ENCODE measurements around the gene MEGF6. TPM values are rescaled to one million over a fixed set of nuclear protein-coding genes. Genes with fewer than 3 reads are reported as not detected.

Gene MEGF6
- total RNA-seq, 2 donors from 2014 or later = 67.3 to 82.5 TPM

- H3K4me3 ChIP-seq = no peak overlapping the region
- no peaks in the 10 kb centered on the region for H3K36me3 ChIP-seq
- H3K27ac ChIP-seq = no peak overlapping the region
- intact Hi-C loops (cut with DNase I) = no loop called here
- TF ChIP-seq CTCF (IDR thresholded peaks at IDR 0.05) (no peak), POLR2AphosphoS5 (IDR thresholded peaks at IDR 0.05) (no peak), POLR2A (IDR thresholded peaks at IDR 0.05) (no peak)
- no peaks in the 10 kb centered on the region for H3K4me1 ChIP-seq (replicated peaks)
- no peaks in the 10 kb centered on the region for H3K27me3 ChIP-seq (replicated peaks; ENCODE audit: insufficient read depth)
- 90% methylated on average over 31 of the region's 33 CpGs for WGBS
- H3K9me3 ChIP-seq = no peaks in the 10 kb centered on the region
- no peak for DNase-seq (ENCODE audit: low spot score)
Measured at GRCh38 chr1:3590951-3591865, 20.1 kb downstream of the MEGF6 start.

- Histone ChIP-seq H3K4me3 (no peak overlapping the region), H3K27me3 (replicated peaks; ENCODE audit: insufficient read depth) (no peaks in the 10 kb centered on the region), H3K27ac (no peak overlapping the region), H3K9me3 (no peaks in the 10 kb centered on the region), H3K4me1 (replicated peaks) (no peaks in the 10 kb centered on the region), H3K36me3 (no peaks in the 10 kb centered on the region)
- DNase-seq (ENCODE audit: low spot score) = no peak
- WGBS = 89% methylated on average over 26 of the region's 27 CpGs
- intact Hi-C loops (cut with DNase I) = no loop called here
- TF ChIP-seq POLR2AphosphoS5 (IDR thresholded peaks at IDR 0.05) (no peak), CTCF (IDR thresholded peaks at IDR 0.05) (no peak)
Measured at GRCh38 chr1:3590139-3590763, 21.1 kb downstream of the MEGF6 start.

GRCh38 chr1:3588395-3588794 lies 22.9 kb downstream of the MEGF6 start:
- Histone ChIP-seq H3K27me3 (replicated peaks; ENCODE audit: insufficient read depth) (no peaks in the 10 kb centered on the region), H3K36me3 (no peaks in the 10 kb centered on the region), H3K27ac (no peak overlapping the region), H3K4me1 (replicated peaks) (no peaks in the 10 kb centered on the region), H3K4me3 (no peak overlapping the region), H3K9me3 (no peaks in the 10 kb centered on the region)
- 89% methylated on average over 5 of the region's 5 CpGs for WGBS
- TF ChIP-seq POLR2AphosphoS5 (IDR thresholded peaks at IDR 0.05) (no peak), POLR2A (IDR thresholded peaks at IDR 0.05) (no peak), CTCF (IDR thresholded peaks at IDR 0.05) (no peak)
- intact Hi-C loops (cut with DNase I) = no loop called here
- no peak for DNase-seq (ENCODE audit: low spot score)

GRCh38 chr1:3586986-3587759 lies 24.1 kb downstream of the MEGF6 start:
- H3K4me1 ChIP-seq (replicated peaks) = no peaks in the 10 kb centered on the region
- no peak for DNase-seq (ENCODE audit: low spot score)

More at GRCh38 chr1:3586986-3587759, 24.1 kb downstream of the MEGF6 start:
- H3K36me3 ChIP-seq = no peaks in the 10 kb centered on the region
- no peak overlapping the region for H3K27ac ChIP-seq
- WGBS = 66% methylated on average over 24 of the region's 24 CpGs
- H3K4me3 ChIP-seq = no peak overlapping the region
- no peaks in the 10 kb centered on the region for H3K27me3 ChIP-seq (replicated peaks; ENCODE audit: insufficient read depth)
- TF ChIP-seq CTCF (IDR thresholded peaks at IDR 0.05) (no peak), POLR2A (IDR thresholded peaks at IDR 0.05) (no peak), POLR2AphosphoS5 (IDR thresholded peaks at IDR 0.05) (no peak)
- intact Hi-C loops (cut with DNase I) = no loop called here
- no peaks in the 10 kb centered on the region for H3K9me3 ChIP-seq
